CD4-positive, CD25-positive, alpha-beta regulatory T cell (primary cell): ENCODE measurements around the gene CDKAL1. TPM values are rescaled to one million over a fixed set of nuclear protein-coding genes. Genes with fewer than 3 reads are reported as not detected.
A peak's percentile ranks its signal among the peaks of the same experiment; 100 is the strongest.
"Not testable (repeated sequence)": the region's sequence is repeated elsewhere in the genome, so short reads cannot be mapped to it uniquely, and the experiment has no call there.

Source experiments
- ATAC-seq, 2 donors: fragments of 150-1000 bp; cut with Tn5 transposase; one replicate each; pipeline ENCODE4 v1.10.0; 2021; ENCODE audit warnings: low read depth in 2 of 2, moderate number of reproducible peaks in 2 of 2, moderate library complexity in 1 of 2
- DNase-seq, 3 donors: peaks; one replicate each; pipeline versions ENCODE4 v3.0.0 to v3.0.0-alpha.2; 2012 to 2022; ENCODE audit warnings: mixed read lengths in 1 of 3
- H3K27ac ChIP-seq: one replicate; pipeline ENCODE4 v1.7.0; 2013; ENCODE audit warnings: mild to moderate bottlenecking, low read length; ENCODE audit not compliant: insufficient read depth, poor library complexity, severe bottlenecking
- H3K27me3 ChIP-seq: one replicate; pipeline ENCODE4 v1.7.0; 2013; ENCODE audit warnings: low read length; ENCODE audit not compliant: control insufficient read depth, insufficient read depth
- H3K36me3 ChIP-seq: one replicate; pipeline ENCODE4 v1.7.0; 2013; ENCODE audit warnings: mild to moderate bottlenecking, low read length, moderate library complexity; ENCODE audit not compliant: control insufficient read depth, insufficient read depth
- H3K4me1 ChIP-seq: 2 replicates; pipeline ENCODE4 v1.7.0; 2013; ENCODE audit warnings: mild to moderate bottlenecking, low read length; ENCODE audit not compliant: insufficient read depth, control insufficient read depth, poor library complexity, severe bottlenecking
- H3K4me3 ChIP-seq: one replicate; pipeline ENCODE4 v1.7.0; 2013; ENCODE audit warnings: low read depth, mild to moderate bottlenecking, low read length, moderate library complexity
- H3K9me3 ChIP-seq, 2 experiments: 1 replicate in 1 of 2; 2 replicates in 1 of 2; pipeline ENCODE4 v1.7.0; 2013; ENCODE audit warnings: low read length in 2 of 2, mild to moderate bottlenecking in 1 of 2, moderate library complexity in 1 of 2; ENCODE audit not compliant: control insufficient read depth in 2 of 2
- H3K27ac Mint-ChIP-seq, 3 donors: one replicate each; pipeline ENCODE4 v1.8.0; 2020 to 2022; ENCODE audit warnings: mild to moderate bottlenecking in 3 of 3, mixed read lengths in 3 of 3, moderate library complexity in 2 of 3
- H3K27me3 Mint-ChIP-seq: one replicate; pipeline ENCODE4 v1.8.0; 2022; ENCODE audit warnings: mild to moderate bottlenecking, mixed read lengths
- H3K36me3 Mint-ChIP-seq: one replicate; pipeline ENCODE4 v1.8.0; 2020; ENCODE audit warnings: mixed read lengths
- H3K4me1 Mint-ChIP-seq, 4 donors: one replicate each; pipeline ENCODE4 v1.8.0; 2020 to 2022; ENCODE audit warnings: mixed read lengths in 4 of 4, mild to moderate bottlenecking in 1 of 4
- H3K4me3 Mint-ChIP-seq, 4 donors: one replicate each; pipeline ENCODE4 v1.8.0; 2020 to 2022; ENCODE audit warnings: mild to moderate bottlenecking in 4 of 4, mixed read lengths in 4 of 4, moderate library complexity in 3 of 4
- H3K9me3 Mint-ChIP-seq, 7 donors: one replicate each; pipeline ENCODE4 v1.8.0; 2020 to 2022; ENCODE audit warnings: mixed read lengths in 7 of 7, mild to moderate bottlenecking in 3 of 7, moderate library complexity in 2 of 7
- polyA plus RNA-seq, 4 donors: library from polyadenylated mRNA; unstranded; fragments of 300-500 nt; fragmentation: Illumina TruSeq; gene quantifications; one replicate each; pipeline ENCODE4 v1.2.3, GENCODE V29; 2021
- total RNA-seq: library from RNA; stranded (reverse); gene quantifications from one replicate; pipeline ENCODE4 v1.2.3, GENCODE V29; 2022

CDKAL1 gene
- total and polyA plus RNA-seq, 5 donors from 2014 or later = 26.1 to 39.4 (median 30.4) TPM

DNA sequence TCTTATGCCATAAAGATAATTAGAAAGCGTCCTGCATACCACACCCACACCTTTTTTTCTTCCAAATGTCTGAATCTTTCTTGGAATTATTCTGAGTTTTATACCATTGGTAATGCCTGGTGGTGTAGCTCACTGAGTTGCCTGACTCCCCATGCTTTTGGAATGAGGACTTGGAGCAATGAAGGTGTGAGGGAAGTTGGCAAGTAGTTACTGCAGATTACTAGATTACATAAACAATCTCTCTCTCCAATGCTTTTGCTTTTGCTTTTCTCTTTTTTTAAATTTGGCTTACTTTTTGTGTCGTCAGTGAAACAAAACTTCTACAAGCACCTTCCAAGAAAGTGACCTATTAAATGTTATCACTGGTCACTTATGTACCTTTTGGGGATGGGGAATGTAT, 653.2 kb downstream of the CDKAL1 start:
- H3K27me3 Mint-ChIP-seq = no peaks in the 10 kb centered on the region
- Histone ChIP-seq H3K4me3 (no peak overlapping the region), H3K27me3 (no peaks in the 10 kb centered on the region), H3K4me1 (peaks cover 18% of the 10 kb centered on the region), H3K27ac (no peak overlapping the region), H3K36me3 (no peaks in the 10 kb centered on the region), H3K9me3 (no peaks in the 10 kb centered on the region)
- H3K4me3 Mint-ChIP-seq = no peak overlapping the region
- DNase-seq = no peak
- ATAC-seq = no peak
- no peak overlapping the region for H3K27ac Mint-ChIP-seq
- peaks cover 27 to 48% (median 36%) of the 10 kb centered on the region in 4 donors for H3K4me1 Mint-ChIP-seq
- H3K36me3 Mint-ChIP-seq = peaks cover 11% of the 10 kb centered on the region
- H3K9me3 Mint-ChIP-seq = no peaks in the 10 kb centered on the region

DNA sequence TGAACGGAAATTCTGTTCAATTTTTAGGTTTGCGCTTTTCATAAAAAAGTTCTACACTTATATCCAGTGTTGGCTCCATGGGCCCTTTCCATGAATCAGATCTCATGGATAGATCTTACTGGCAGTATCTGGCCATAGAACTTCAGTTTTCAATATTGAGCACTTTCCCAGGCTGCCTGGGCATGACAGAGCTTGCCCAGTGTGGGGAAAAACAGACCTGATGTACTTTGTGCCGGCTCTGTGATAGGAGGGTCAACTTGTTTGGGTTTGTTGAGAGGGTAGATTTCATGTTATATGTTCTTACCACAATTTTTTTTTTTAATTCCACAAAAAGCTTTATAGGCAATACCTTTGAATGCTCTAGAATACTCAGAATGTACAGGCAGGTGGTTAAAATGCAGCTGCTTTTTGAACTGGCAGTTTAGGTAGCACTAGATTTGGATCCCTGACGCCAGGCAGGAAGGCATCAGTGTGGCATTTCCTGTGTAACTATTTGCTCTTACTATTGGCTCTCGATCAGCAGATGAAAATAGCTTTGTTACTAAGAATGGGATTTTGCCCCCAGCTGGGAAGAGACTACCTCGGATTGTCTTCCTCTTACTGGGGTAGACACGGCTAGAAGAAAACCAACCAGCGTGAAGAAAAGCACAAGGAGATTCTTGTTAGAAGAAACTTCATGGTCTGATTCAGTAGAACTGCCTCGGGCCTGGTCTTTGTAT, 654.4 kb downstream of the CDKAL1 start:
- Histone ChIP-seq H3K9me3 (no peaks in the 10 kb centered on the region), H3K27ac (no peak overlapping the region), H3K36me3 (no peaks in the 10 kb centered on the region), H3K27me3 (no peaks in the 10 kb centered on the region), H3K4me3 (no peak overlapping the region), H3K4me1 (peaks cover 18% of the 10 kb centered on the region)
- no peak for ATAC-seq
- Mint-ChIP-seq H3K9me3 (peaks cover 0 to 6% (median 0%) of the 10 kb centered on the region in 7 donors), H3K27me3 (no peaks in the 10 kb centered on the region), H3K4me3 (no peak overlapping the region), H3K36me3 (peaks cover 19% of the 10 kb centered on the region), H3K27ac (peak overlapping the region in 1 of 3 donors; percentile 32), H3K4me1 (peaks cover 23 to 44% (median 34%) of the 10 kb centered on the region in 4 donors)
- peak in 1 of 3 donors; percentile 38 for DNase-seq

DNA sequence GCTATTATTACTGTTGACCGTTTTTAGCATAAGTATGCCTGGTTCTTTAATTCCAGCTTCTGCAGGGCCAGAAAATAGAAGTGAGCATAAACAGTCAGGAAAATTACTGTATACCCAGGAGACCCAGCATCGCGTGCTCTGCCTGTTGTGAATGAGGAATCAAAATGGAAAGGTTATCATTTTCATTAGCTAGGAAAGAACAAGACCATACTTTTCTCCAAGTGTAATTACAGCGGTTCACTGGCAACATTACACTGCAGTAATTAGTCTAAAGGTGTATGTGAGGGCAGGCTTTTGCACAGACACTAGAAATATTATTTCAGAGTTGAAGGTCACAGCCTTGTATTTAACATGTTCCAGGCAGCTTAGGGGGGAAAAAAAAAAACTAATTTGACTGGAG, 655.5 kb downstream of the CDKAL1 start:
- no peaks in the 10 kb centered on the region for H3K27me3 Mint-ChIP-seq
- peaks cover 20% of the 10 kb centered on the region for H3K36me3 Mint-ChIP-seq
- no peaks in the 10 kb centered on the region for H3K9me3 ChIP-seq
- DNase-seq (no peak), ATAC-seq (no peak)
- H3K4me3 ChIP-seq = no peak overlapping the region
- no peaks in the 10 kb centered on the region for H3K27me3 ChIP-seq
- H3K27ac Mint-ChIP-seq = no peak overlapping the region
- H3K4me1 Mint-ChIP-seq = peaks cover 24 to 44% (median 33%) of the 10 kb centered on the region in 4 donors
- H3K4me1 ChIP-seq = peaks cover 18% of the 10 kb centered on the region
- no peak overlapping the region for H3K27ac ChIP-seq
- H3K9me3 Mint-ChIP-seq = peaks cover 0 to 7% (median 0%) of the 10 kb centered on the region in 7 donors
- H3K4me3 Mint-ChIP-seq = no peak overlapping the region
- no peaks in the 10 kb centered on the region for H3K36me3 ChIP-seq

DNA sequence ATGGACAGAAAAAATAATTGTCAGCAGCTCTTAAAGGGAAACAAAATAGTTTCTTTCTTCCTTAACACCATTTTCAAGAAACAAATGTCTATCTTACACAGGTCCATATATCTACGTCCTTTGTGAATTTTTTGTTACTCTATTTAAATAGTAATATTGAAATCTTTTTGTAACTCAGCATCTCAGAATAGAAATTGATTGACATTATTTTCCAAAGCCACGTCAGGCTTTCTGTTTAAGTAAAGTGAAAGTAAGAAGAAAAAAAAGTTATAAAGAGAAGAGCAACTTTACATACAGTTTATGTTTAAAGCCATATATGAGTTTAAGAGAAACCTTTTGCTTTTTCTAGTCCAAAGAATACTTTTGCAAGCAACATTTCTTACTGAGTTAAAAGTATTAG, 656.4 kb downstream of the CDKAL1 start:
- Mint-ChIP-seq H3K27me3 (no peaks in the 10 kb centered on the region), H3K36me3 (peaks cover 20% of the 10 kb centered on the region), H3K27ac (no peak overlapping the region), H3K9me3 (peaks cover 0 to 7% (median 0%) of the 10 kb centered on the region in 7 donors), H3K4me1 (peaks cover 22 to 41% (median 33%) of the 10 kb centered on the region in 4 donors), H3K4me3 (peak overlapping the region in 1 of 4 donors; percentile 68)
- Histone ChIP-seq H3K36me3 (no peaks in the 10 kb centered on the region), H3K4me1 (peaks cover 18% of the 10 kb centered on the region), H3K4me3 (peak overlapping the region; percentile 55), H3K27ac (no peak overlapping the region), H3K9me3 (no peaks in the 10 kb centered on the region), H3K27me3 (no peaks in the 10 kb centered on the region)
- no peak for ATAC-seq
- peak in 1 of 3 donors; percentile 24 for DNase-seq

DNA sequence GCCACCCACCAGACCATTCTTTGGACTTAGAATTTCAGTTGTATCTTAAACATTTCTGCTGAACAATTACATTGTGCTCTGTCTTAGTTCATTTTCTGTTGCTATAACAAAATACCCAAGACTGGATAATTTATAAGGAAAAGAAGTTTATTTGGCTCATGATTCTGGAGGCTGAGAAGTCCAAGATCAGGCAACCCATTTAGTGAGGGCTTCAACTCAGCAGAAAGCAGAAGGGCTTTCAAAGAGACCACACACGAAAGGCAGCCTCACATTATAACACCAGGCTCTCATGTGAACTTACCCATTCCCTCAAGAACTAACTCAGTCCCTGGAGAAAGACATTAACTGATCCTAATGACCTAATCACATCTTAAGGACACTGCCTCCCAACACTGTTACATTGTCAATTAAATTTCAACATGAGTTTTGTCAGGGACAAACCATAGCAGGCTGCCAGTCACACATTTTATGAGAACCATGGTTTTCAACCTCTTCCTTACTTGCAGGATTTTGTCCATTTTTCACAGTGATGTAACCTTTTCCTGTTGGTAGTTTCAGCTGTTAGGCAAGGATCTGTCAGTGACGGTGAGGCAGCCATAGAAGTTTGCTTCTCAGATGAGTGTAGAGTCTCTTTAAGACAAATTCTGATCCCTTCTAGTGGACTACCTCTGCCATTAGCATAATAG, 659.7 kb downstream of the CDKAL1 start:
- no peak for DNase-seq
- Histone ChIP-seq H3K4me1 (peaks cover 8% of the 10 kb centered on the region), H3K9me3 (no peaks in the 10 kb centered on the region), H3K27me3 (no peaks in the 10 kb centered on the region), H3K27ac (no peak overlapping the region), H3K36me3 (no peaks in the 10 kb centered on the region), H3K4me3 (no peak overlapping the region)
- H3K27ac Mint-ChIP-seq = no peak overlapping the region
- peaks cover 22% of the 10 kb centered on the region for H3K36me3 Mint-ChIP-seq
- H3K4me3 Mint-ChIP-seq = no peak overlapping the region
- H3K9me3 Mint-ChIP-seq = peaks cover 0 to 7% (median 0%) of the 10 kb centered on the region in 7 donors
- peaks cover 13 to 23% (median 18%) of the 10 kb centered on the region in 4 donors for H3K4me1 Mint-ChIP-seq
- ATAC-seq = no peak
- no peaks in the 10 kb centered on the region for H3K27me3 Mint-ChIP-seq

DNA sequence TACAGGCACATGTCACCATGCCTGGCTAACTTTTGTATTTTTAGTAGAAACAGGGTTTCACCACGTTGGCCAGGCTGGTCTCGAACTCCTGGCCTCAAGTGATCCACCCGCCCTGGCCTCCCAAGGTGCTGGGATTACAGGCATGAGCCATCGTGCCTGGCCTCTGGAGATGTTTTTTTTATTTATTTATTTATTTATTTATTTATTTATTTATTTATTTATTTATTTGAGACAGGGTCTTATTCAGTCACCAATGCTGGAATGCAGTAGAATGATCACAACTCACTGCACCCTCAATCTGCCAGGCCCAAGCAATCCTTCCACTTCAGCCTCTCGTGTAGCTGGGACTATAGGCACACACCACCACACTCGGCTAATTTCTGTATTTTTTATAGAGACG, 661.0 kb downstream of the CDKAL1 start:
- not testable (repeated sequence) for H3K27ac ChIP-seq, H3K36me3 ChIP-seq, H3K9me3 Mint-ChIP-seq, H3K4me3 ChIP-seq, ATAC-seq, H3K27ac Mint-ChIP-seq, H3K4me1 ChIP-seq, H3K27me3 Mint-ChIP-seq, H3K27me3 ChIP-seq, DNase-seq, H3K4me3 Mint-ChIP-seq, H3K9me3 ChIP-seq
- Mint-ChIP-seq H3K36me3 (peaks cover 19% of the 10 kb centered on the region), H3K4me1 (peaks cover 4 to 15% (median 11%) of the 10 kb centered on the region in 4 donors)

DNA sequence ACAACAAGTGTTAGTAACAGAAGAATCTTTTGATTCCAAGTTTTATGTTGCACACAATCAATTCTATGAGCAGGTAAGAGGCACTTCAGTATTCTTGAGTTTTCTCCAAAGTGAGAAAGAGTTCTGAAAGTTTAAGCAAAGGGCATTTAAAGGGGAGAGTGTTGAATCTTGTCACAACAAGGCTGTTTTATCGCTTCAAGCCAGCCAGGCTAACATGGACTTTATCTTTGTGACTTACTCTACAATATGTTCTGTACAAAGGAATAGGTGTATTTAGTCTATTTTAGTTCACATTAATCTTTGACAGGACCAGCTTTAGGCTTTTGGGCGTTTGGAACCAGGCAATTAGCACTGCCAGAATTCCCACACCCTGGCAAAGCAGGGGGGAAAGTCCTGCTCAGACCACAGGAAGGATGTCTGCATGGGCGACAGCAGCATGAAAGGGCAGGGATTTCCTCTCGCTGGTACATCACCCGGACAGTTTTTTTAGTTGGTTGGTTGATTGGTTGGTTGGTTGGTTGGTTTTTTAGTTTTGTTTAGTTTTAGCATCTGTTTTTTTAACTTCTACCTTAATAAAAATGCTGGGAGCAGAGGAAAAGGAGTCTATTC, 663.9 kb downstream of the CDKAL1 start:
- ATAC-seq (no peak), DNase-seq (no peak)
- peaks cover 2% of the 10 kb centered on the region for H3K36me3 ChIP-seq
- Mint-ChIP-seq H3K27me3 (no peaks in the 10 kb centered on the region), H3K36me3 (peaks cover 36% of the 10 kb centered on the region), H3K4me3 (no peak overlapping the region), H3K9me3 (peaks cover 0 to 7% (median 0%) of the 10 kb centered on the region in 7 donors), H3K4me1 (peaks cover 0 to 4% (median 2%) of the 10 kb centered on the region in 4 donors), H3K27ac (no peak overlapping the region)
- H3K27ac ChIP-seq = no peak overlapping the region
- no peaks in the 10 kb centered on the region for H3K27me3 ChIP-seq
- no peak overlapping the region for H3K4me3 ChIP-seq
- no peaks in the 10 kb centered on the region for H3K9me3 ChIP-seq
- H3K4me1 ChIP-seq = no peaks in the 10 kb centered on the region
